Measurements from ENCODE around the gene FRS3. TPM values are rescaled to one million over a fixed set of nuclear protein-coding genes. Genes with fewer than 3 reads are reported as not detected.

The FRS3 gene
- total and polyA plus RNA-seq, 12 donors = 0.30 to 21.2 (median 5.4) TPM

DNA sequence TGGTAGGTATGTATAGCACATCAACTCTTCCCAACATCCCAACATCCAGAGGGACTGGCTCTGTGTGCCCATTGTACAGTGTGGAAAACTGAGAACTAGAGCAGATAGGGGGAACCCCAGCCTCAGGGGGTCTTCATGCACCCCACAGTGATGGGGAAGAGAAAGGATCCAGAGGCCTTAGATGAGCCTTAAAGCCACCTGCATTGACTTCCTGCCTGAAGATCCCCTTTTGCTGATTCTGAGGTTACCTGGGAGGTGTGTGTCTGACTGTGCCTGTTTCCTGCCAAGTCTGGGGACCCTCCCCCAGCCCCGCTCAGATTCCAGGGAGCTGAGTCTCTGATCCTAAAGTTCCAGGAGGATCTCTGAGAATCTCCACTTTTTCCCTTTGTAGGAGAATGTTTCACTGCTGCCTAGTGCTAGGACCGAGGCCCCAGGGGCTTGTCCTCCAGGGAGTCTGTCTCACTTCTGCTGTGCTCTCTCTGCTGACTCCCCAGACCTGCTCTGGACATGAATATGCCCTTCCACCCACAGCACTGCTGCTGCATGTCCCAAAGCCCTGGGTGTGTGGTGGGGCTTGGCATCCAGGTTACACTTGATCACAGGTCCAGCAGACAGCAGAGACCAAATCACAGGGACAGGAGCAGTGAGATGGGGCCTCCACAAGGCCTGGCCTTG is 19.7 kb downstream of the FRS3 start:
- no peak for TF ChIP-seq POLR2A (IDR thresholded peaks at IDR 0.05)
- TF ChIP-seq, protein P1, sequence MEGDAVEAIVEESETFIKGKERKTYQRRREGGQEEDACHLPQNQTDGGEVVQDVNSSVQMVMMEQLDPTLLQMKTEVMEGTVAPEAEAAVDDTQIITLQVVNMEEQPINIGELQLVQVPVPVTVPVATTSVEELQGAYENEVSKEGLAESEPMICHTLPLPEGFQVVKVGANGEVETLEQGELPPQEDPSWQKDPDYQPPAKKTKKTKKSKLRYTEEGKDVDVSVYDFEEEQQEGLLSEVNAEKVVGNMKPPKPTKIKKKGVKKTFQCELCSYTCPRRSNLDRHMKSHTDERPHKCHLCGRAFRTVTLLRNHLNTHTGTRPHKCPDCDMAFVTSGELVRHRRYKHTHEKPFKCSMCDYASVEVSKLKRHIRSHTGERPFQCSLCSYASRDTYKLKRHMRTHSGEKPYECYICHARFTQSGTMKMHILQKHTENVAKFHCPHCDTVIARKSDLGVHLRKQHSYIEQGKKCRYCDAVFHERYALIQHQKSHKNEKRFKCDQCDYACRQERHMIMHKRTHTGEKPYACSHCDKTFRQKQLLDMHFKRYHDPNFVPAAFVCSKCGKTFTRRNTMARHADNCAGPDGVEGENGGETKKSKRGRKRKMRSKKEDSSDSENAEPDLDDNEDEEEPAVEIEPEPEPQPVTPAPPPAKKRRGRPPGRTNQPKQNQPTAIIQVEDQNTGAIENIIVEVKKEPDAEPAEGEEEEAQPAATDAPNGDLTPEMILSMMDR (IDR thresholded peaks at IDR 0.05) = no peak
- Histone ChIP-seq H3K4me3 (no peak overlapping the region), H3K36me3 (replicated peaks in 1 of 2) (no peaks in the 10 kb centered on the region), H3K4me1 (replicated peaks in 1 of 2) (no peaks in the 10 kb centered on the region), H3K27me3 (no peaks in the 10 kb centered on the region), H3K9me3 (replicated peaks in 1 of 3) (no peaks in the 10 kb centered on the region), H3K27ac (no peak overlapping the region)
- no peak for DNase-seq
- intact Hi-C loops (cut with DNase I) = no loop called here
- WGBS, 4 donors = 70 to 100% (median 85%) methylated on average over 2 of the region's 2 CpGs

DNA sequence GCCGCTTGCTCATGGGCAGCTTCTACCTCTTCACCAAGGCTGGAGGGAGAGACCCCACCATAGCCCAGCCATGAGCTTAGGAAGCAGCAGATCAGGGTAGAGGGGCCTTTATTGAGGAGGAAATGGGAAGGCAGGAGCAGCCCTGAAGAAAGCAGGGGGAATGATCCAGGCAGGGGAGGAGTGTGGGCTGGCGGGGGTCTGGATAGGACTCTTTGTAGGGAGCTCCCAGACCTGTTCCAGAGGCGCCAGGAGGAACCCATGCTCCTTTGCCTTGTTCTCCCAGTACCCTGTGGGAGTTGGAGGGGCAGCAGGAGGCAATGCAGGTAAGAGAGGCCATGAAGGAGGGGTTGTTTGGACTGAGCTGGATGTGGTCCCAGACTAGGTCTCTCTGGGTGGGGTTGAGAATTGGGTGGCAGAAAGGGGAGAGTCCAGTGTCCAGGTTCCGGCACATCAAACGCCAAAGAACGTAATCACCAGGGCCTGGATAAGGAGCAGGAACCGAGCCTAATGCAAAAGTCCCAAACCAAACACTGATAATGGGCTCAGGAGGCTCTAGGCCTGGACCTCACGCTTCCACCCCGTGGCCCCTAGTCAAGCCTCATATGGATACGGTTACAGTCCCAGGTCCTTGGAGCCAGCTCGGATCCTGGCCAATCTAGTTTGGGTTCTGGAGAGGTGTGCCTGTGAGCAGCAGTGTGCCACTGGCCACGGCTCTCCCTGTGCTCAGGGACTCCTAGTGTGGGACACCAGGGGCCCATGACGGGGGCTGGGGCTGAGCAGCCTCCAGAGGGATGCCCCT is 20.4 kb downstream of the FRS3 start:
- Histone ChIP-seq H3K27me3 (no peaks in the 10 kb centered on the region), H3K4me1 (replicated peaks in 1 of 2) (no peaks in the 10 kb centered on the region), H3K36me3 (replicated peaks in 1 of 2) (no peaks in the 10 kb centered on the region), H3K9me3 (replicated peaks in 1 of 3) (no peaks in the 10 kb centered on the region), H3K27ac (no peak overlapping the region), H3K4me3 (no peak overlapping the region)
- TF ChIP-seq POLR2A (IDR thresholded peaks at IDR 0.05) = no peak
- TF ChIP-seq, protein P1 (IDR thresholded peaks at IDR 0.05) = no peak
- WGBS, 4 donors = 91 to 94% (median 93%) methylated on average over 7 to 13 of the region's 13 CpGs
- intact Hi-C loops (cut with DNase I) = no loop called here
- DNase-seq = no peak

DNA sequence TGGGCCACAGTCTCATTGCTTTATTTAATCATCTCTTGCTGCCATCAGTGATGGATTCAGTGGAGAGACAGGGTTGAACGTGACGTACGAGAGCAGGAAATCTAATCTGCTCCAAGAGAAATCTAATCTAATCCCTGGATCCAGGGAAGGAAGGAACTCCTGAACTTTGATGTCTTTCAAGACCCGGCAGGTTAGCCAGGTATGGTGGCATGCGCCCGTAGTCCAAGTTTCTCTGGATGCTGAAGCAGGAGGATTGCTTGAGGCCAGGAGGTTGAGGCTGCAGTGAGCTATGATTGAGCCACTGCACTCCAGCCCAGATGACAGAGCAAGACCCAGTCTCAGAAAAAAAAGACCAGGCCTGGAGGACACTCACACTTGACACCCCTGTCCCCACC is 21.1 kb downstream of the FRS3 start:
- no peaks in the 10 kb centered on the region for H3K27me3 ChIP-seq
- H3K36me3 ChIP-seq (replicated peaks in 1 of 2) = no peaks in the 10 kb centered on the region
- H3K27ac ChIP-seq = no peak overlapping the region
- 86 to 91% (median 88%) methylated on average over 6 of the region's 6 CpGs for WGBS, 4 donors
- intact Hi-C loops (cut with DNase I) = no loop called here
- H3K4me1 ChIP-seq (replicated peaks in 1 of 2) = no peaks in the 10 kb centered on the region
- TF ChIP-seq, protein P1 (IDR thresholded peaks at IDR 0.05) = no peak
- TF ChIP-seq POLR2A (IDR thresholded peaks at IDR 0.05) = no peak
- H3K9me3 ChIP-seq (replicated peaks in 1 of 3) = no peaks in the 10 kb centered on the region
- H3K4me3 ChIP-seq = no peak overlapping the region
- no peak for DNase-seq

DNA sequence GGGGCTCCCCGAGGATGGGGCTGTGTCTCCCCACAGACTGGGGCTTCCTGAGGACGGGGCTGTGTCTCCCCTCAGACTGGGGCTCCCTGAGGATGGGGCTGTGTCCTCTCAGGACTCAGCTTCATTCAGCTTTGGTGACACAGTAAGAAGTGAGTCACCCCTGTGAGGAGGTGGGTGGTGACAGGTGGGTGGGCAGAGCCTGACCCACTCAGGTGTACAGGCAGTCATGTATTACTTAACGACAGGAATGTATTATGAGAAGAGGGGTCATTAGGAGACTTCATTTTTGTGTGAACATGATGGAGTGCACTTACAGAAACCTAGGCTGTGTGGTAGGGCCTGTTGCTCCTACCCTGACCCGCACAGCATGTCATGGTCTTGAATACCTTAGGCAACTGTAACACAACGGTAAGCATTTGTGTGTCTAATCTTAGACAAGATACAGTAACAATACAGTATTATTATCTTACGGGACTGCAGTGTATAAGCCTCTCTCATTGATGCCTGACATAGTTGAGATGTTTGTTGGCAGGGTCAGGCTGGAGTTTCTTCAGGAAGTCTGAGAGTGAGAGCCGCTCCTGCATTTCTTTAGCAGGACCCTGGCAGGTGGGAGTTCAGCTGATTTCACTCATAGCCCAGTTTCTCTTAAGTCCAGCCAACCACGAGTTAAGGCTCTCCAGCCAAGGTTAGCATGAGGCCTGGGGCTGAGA is 21.6 kb downstream of the FRS3 start:
- Histone ChIP-seq H3K27ac (no peak overlapping the region), H3K4me3 (no peak overlapping the region), H3K36me3 (replicated peaks in 1 of 2) (no peaks in the 10 kb centered on the region), H3K27me3 (no peaks in the 10 kb centered on the region), H3K9me3 (replicated peaks in 1 of 3) (no peaks in the 10 kb centered on the region), H3K4me1 (replicated peaks in 1 of 2) (no peaks in the 10 kb centered on the region)
- DNase-seq = no peak
- intact Hi-C loops (cut with DNase I) = no loop called here
- 70 to 88% (median 77%) methylated on average over 5 to 8 of the region's 8 CpGs for WGBS, 4 donors
- TF ChIP-seq, protein P1 (IDR thresholded peaks at IDR 0.05) = no peak
- no peak for TF ChIP-seq POLR2A (IDR thresholded peaks at IDR 0.05)

All from adrenal gland (tissue), 12 donors.